Activated effector memory CD4-positive, alpha-beta T cell treated with anti-CD3 and anti-CD28 coated beads, Interleukin-2, amount 50 U/mL, for 16 hours (primary cell): ENCODE measurements around the gene GPR55.
A peak's percentile ranks its signal among the peaks of the same experiment; 100 is the strongest.

ENCODE experiments used
- DNase-seq: peaks from one replicate; pipeline ENCODE4 v3.0.0-alpha.2; 2020

The GPR55 gene

GRCh38 chr2:230934231-230935129 is 9.4 kb upstream of the GPR55 start:
- peak; percentile 37 for DNase-seq

DNA sequence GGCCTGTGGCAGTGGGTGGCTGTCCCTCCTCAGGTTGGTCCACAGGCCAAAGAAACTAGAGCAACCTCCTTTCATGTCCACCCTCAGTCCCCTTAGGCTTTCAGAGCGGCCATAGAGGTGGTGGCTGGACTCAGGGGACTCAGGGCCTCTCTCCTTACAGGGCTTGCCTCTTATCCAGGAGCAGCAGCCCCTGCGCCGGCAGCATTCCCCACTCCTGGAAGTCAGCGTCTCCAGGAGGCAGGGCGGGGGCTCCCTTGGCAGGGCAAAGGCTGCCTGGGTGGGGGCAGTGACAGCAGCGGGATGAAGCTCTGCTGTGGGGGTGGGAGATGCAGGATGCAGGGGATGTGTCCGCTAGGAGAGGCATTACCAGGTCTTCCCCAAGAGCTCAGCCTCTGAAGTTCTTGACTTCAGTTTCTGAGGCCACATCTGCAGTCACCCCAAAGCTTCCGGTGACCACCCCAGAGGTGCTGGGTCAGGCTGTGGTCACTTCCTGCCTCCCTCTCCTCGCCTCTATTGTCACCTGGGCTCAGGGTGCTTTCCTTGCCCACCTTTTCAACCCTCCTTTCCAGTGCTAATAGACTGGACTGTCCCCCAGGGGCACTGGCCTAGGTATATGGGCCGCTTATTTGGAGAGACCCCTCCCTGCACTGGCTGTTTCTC is 8.6 kb upstream of the GPR55 start:
- no peak for DNase-seq

DNA sequence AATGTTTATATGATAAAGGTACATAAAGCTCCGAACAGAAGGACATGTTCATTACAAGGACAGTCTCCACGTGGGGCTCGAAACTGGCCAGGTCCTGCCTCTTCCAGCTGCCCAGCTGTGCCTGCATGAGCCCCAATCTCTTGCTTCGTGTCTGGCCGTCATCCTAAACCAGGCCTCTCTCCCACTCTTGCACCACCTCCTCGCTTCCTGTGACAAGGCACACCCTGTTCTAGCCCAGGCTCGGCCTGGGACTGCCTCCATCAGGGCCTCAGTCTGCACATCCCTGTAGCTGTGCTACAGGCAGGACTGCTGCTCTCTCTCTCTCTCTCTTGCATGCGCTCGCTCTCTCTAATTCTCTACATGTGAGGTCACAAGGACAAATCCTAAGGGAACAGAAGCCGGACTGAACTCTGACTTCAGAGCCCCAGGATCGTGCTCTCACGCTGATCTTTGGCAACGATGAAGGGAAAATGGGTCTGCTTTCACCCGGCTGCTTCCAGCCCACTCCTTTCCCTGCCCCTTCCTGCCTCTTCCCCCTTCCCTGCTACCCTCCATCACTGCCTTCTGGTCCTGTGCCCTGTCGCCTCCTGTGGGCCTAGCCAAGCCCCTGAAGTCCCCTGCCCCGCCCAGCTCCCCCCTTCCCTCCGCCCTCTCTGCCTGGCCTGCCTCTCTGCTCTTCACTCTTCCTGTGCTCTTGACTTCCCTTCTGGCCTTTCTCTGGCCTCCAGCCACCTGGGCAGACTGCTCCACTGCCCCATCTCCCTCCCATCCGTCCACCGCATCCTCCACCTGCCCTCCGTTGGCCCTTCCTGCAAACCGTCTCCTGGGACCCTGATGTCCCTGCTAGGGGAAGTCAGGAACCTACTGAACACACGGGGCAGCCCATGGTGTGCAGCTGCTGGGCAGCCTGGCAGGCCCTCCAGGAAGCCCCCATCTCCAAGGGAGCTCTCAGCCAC is 7.8 kb upstream of the GPR55 start:
- peak; percentile 60 for DNase-seq

- DNase-seq = no peak
Observed at GRCh38 chr2:230931556-230932231, 6.7 kb upstream of the GPR55 start.

DNA sequence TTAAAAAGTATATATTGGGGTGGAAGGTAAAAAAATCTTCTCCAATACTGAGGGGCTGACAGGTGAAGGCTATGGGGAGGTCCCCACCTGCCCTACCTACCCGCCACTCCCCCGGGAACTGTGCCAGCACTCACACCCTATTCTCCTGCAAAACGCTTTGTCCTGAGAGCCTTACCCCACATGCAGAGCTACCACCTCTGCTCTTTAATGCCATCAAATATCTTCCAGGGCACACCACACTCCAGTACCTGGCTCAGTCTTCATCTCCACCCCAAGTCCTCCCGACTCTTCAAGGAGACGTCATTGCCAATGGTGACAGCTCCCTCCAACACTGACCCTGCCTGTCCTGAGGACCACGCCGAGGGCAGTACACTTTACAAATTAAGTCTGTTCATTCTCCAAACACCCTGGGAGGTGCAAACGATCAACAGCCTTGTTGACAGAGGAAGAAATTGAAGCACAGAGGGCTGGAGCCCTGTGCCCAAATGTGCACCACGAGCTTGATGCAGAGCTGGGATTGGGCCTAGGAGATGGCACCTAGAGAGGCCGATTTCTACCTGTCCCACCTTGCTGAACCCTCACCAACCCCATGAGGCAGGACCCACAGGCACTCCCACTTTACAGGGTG is 6.0 kb upstream of the GPR55 start:
- peak; percentile 31 for DNase-seq

DNA sequence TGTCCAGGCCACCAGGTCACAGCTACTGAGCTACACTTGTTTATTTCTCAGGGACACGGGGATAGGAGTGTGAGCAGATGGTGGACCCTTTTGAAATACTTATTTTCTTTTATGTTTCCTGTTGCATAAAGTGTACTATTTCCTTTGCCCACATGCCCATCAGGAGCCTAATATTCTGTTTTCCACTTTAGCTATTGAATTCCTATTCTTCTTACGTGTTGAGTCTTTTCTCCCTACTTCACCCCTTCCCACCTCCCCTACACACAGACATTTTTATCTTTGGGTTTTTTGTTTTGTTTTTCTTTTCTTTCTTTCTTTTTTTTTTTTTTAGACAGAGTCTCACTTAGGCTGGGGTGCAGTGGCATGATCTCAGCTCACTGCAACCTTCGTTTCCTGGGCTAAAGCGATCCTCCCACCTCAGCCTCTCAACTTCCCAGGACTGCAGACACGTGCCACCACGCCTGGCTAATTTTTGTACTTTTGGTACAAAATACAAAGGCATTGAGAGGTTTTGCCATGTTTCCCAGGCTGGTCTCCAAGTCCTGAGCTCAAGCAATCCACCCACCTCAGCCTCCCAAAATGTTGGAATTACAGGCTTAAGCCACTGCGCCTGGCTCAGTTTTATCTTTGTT is 5.2 kb upstream of the GPR55 start:
- no peak for DNase-seq

DNA sequence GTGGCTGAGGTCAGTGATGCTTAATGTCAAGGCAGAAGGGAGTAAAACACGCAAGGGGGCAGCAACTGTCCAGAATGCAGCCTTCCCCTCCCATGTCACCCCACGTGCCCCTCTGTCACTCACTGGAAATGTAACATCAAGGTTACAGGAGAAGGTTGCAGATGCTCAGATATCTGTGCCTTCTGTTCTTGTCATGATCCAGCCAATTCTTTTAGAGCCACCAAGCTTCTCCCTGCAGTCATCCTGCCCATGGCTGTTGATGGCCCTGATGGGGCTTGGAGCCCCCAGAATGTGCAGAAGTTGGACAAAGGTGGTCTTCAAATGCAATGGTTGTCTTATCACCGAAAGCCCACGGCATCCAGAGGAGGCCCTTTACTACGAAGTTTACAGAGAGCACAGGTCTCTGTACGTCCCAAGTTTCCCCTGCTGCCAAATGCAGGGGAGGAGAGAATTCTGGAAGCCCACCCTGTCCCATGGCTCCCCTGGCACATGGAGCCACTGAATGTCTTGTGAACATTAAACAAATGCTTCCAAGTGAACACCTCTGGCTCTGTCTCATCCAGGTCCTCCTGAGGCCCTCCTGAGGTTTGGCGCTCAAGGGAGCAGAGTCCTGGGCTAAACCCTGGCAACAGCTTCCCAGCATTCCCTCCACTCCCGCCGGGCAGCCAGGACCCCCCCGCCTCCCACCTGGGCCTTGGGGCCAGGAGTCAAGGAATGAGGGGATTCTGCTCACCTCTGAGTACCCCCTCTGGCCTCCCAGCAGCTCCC is 4.5 kb upstream of the GPR55 start:
- DNase-seq = peak; percentile 50

- peak; percentile 55 for DNase-seq
Observed at GRCh38 chr2:230928701-230929380, 3.8 kb upstream of the GPR55 start.

DNA sequence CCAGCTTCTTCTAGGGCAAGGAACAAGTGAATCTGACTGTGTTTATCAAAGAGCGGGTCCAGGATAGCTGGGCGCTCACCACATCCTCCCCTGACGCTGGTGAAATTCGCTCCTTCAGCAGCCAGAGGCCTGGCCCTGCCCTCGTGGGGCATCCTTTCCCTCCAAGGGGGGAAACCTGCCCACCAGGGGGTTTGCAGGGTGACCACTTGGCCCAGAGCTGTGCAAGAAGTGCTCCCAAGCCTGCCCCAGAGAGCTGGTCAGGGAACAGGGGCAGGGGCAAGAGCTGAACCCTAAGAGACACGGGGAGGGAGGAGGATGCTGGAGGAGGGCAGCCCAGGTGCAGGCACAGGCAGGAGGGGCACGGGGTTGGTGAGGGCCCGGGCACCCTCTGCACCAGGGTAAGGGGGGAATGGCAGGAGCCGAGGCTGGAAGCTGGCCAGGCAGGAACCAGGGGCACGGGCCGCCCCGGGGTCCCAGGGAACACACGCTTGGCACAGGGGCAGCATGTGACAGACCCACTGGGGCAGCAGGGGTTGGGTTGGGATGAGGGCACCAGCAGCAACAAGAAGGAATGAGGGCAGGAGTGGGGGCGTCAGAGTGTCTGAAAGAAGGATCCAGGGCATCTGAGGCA is 2.8 kb upstream of the GPR55 start:
- peak; percentile 63 for DNase-seq

GRCh38 chr2:230925879-230926765 is 1.1 kb upstream of the GPR55 start:
- peak; percentile 84 for DNase-seq

- DNase-seq = peak; percentile 74
Observed at GRCh38 chr2:230925443-230925878, 419 bp upstream of the GPR55 start.

DNA sequence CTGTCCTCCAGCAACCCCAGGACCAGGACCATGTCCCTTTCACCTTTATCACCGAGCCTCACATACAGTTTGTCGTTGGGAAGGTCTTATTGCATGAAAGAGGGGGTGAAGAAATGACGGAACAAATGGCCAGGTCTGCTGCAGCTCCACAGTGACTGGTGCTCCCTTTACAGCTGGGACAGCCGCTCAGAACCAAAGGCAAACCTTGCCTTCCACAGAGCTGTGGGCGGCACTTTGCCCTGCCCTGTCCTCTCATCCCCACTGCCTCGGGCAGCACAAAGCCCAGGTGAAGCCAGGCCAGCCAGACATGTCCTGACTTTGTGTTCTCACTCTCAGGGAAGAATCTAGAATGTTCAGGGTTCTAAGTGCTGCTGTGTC is 961 bp downstream of the GPR55 start:
- DNase-seq = no peak

GRCh38 chr2:230922951-230923717 is 1.9 kb downstream of the GPR55 start:
- DNase-seq = peak; percentile 62

DNA sequence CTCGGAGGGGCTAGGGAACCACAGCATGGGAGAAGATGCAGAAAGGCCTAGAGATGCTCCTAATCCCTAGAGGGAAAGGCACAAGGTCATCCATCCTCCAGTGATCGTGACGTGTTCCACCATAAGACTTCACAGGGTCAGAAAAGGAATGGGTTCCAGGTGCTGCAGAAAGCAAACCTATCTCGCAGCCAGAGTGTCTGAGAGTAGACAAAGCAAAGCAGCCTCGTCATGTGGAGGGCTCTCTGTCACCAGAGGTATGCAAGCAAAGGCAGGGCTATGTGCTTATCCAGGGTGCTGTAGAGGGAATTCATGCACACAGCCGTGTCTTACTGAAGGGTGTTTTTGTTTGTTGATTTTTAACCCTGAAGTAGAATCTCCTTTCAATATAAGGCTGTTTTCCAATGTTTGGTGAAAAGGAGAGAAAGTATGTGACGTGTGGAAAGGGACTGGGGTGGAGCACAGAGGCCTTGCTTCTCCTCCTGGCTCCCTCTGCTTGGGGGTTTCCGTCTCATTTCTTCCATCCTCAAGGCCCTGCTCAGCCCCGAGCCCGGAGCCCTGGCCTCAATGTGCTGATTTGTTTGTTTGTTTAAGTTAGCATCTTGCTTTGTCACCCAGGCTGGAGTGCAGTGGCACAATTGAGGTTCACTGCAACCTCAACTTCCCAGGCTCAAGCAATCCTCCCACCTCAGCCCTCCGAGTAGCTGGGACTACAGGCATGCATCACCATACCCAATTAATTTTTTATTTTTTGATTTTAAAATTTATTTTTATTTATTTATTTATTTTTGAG is 3.0 kb downstream of the GPR55 start:
- DNase-seq = peak; percentile 63

- DNase-seq = peak; percentile 60
Observed at GRCh38 chr2:230920167-230920566, 4.9 kb downstream of the GPR55 start.

GRCh38 chr2:230919681-230920080 is 5.4 kb downstream of the GPR55 start:
- DNase-seq = no peak

- DNase-seq = no peak
Observed at GRCh38 chr2:230919240-230919639, 5.8 kb downstream of the GPR55 start.
